ENCODE measurements around the gene FBXO10.
"Not testable (repeated sequence)": the region's sequence is repeated elsewhere in the genome, so short reads cannot be mapped to it uniquely, and the experiment has no call there.

The FBXO10 gene

GRCh38 chr9:37477443-37477842, 98.7 kb downstream of the FBXO10 start:
- DNase-seq (ENCODE audit: low spot score): not testable (repeated sequence)

DNA sequence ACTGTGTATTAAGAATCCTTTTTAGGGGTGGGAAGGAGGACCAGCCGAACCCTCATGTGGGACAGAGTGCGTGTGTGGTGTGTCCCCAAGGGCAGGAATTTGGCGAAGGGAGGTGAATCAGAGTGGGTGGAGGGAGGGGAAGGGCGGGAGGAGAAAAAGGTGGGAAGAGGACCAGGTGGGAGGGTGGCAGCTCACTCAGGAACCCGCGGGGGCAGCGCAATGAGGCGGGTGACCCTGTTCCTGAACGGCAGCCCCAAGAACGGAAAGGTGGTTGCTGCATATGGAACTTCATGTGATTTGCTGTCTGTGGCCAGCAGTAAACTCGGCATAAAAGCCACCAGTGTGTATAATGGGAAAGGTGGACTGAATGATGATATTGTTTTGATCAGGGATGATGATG, 99.2 kb downstream of the FBXO10 start:
- no peak for DNase-seq (ENCODE audit: low spot score)

DNA sequence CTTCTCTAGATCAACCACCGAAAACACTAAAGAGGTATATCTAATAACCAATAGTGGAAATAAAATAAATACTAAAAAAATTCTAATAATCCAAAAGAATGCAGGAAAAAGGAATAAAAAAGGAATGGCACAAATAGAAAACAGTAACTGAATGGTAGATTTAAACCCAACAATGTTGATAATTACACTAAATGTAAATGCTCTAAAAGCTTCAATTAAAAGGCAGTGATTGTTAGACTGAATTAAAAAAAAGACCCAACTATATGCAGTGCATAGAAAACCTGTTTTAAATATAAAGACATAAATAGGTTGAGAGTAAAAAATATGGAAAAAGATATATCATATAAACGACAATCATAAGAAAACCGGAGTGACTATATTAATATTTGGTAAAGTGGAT, 101.7 kb downstream of the FBXO10 start:
- DNase-seq (ENCODE audit: low spot score): no peak

GRCh38 chr9:37473982-37474381, 102.2 kb downstream of the FBXO10 start:
- DNase-seq (ENCODE audit: low spot score): not testable (repeated sequence)

- DNase-seq (ENCODE audit: low spot score): peak; percentile 83
These were observed 104.1 kb downstream of the FBXO10 start for GRCh38 chr9:37471942-37472684.

DNA sequence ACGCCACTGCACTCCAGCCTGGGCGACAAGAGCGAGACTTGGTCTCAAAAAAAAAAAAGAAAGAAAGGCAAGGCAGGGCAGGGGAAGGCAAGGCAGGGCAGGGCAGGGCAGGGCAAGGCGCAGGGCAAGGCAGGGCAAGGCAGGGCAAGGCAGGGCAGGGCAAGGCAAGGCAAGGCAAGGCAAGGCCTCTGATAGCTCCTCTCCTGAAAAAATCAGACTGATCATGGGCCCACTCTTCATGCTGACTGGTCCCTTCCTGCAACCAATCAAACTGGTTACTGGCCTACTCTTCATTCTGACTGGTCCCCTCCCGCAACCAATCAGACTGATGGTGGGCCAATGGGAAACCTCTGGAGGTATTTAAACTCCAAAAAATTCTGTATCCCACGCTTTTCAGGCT, 107.6 kb downstream of the FBXO10 start:
- no peak for DNase-seq (ENCODE audit: low spot score)

DNA sequence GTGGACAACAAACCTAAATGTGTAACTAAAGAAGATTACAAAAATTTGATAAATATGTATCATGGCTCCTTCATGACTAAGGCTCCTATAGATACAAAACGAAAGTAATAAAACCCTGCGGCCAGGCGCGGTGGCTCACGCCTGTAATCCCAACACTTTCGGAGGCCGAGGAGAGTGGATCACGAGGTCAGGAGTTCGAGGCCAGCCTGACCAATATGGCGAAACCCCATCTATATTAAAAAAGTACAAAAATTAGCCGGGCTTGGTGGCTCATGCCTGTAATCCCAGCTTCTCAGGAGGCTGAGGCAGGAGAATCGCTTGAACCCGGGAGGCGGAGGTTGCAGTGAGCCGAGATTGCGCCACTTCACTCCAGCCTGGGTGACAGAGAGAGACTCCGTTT, 108.7 kb downstream of the FBXO10 start:
- not testable (repeated sequence) for DNase-seq (ENCODE audit: low spot score)

DNA sequence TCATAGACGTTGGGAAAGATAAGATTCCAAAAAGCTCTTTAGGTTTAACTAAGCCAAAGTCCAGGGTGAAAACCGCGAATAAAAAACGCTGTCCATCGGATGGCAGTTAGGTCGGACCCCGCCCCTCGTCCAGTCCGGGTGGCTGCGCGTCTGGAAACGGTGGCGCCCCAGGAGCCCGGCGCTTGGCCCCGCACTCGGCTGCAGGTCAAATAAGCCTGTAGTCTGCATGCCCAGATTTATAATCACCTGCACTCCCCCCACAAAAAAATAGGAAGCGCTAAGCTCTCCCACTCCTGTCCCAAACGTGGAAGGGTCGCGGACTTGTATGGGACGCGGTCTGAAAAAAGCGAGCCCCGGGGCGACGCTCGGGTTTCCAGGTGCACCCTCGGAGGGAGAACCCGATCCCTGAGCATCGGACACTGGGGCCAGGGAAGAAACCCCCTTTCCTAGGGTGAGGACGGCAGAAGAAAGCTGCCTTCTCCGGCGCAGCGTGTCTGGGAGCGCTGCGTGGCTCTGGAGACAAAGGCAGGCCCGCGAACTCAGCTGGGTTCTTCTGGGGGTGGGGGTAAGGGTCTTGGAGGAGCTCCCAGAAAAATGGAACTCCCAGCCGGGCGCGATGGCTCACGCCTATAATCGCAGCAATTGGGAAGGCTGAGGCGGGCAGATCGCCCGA, 110.0 kb downstream of the FBXO10 start:
- DNase-seq (ENCODE audit: low spot score): peak; percentile 59

DNA sequence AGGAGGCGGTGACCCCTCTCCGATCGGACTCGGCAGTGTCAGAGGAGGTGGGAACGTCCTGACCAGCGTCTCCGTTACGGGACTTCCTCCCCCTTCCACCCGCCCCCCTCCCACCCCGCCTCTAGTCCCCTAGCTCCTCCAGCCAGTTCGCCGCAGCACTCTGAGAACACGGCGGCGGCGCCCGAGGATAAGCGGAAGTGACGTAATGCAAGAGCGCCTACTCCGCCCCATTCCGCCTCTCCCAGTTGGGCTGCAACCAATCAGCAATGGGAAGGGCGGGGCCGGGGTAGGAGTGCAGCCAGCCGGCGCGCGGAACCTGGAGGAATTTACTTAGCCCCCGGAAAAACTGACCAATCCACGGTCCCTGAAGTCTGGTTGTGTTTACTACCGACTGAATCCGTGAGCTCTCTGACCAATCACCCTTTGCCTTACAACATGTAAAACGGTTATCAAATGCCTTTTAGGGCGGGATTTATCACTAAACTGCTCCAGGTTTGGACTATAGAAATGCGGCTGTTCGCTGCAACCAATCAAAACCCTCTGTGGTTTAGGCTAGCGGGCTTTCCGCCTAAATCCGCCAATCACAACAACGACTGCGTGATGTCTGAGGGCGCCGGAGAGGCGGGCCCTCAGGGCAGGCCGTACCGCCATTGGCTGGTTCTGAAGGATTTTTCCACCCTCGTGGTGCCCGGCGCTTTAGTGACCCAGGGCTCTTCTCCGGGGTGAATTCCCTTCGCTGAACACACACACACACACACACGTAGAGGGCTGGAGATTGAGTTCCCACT, 110.7 kb downstream of the FBXO10 start, which contains the start of gene ZBTB5:
ZBTB5 (minus strand) TSS at position 202 of the 788 bp plus-strand sequence. CDS start 22,899 bp downstream, outside the sequence.
- DNase-seq (ENCODE audit: low spot score): peak; percentile 99

- DNase-seq (ENCODE audit: low spot score): peak; percentile 84
These were observed 111.5 kb downstream of the FBXO10 start for GRCh38 chr9:37464426-37465248.

DNA sequence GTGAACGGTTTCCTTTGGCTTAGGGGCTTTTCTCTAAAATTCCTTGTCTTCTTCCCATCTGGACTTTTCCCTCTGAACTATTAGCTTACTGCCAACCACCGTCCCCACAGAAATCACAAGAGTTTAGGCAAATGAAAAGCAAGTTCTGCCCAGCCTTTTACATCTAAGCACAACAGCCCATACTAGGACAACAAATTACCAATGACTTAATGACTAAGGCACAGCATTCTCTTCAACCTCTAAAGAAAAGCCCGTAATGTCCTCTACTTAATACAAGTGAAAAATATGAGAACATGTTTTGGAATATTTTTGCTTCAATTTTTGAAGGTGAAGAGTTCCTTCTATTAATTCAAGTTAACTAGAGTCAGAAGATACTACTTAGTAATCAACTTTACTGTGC, 112.2 kb downstream of the FBXO10 start:
- DNase-seq (ENCODE audit: low spot score): no peak
